CD4-positive, alpha-beta T cell treated with Interleukin-4 for 1 hour (primary cell): ENCODE data around the gene KRTAP17-1.

Experiments used
- DNase-seq, 2 donors: peaks; one replicate each; pipeline ENCODE4 v3.0.0-alpha.2; 2020 to 2022

The KRTAP17-1 gene

GRCh38 chr17:41332239-41332638 is 16.7 kb upstream of the KRTAP17-1 start:
- no peak for DNase-seq

GRCh38 chr17:41331606-41332005 is 16.1 kb upstream of the KRTAP17-1 start:
- no peak for DNase-seq

- no peak for DNase-seq
These were observed 13.9 kb upstream of the KRTAP17-1 start for GRCh38 chr17:41329279-41329948.

- no peak for DNase-seq
These were observed 12.7 kb upstream of the KRTAP17-1 start for GRCh38 chr17:41328207-41328606.

GRCh38 chr17:41327411-41328120 is 12.1 kb upstream of the KRTAP17-1 start:
- DNase-seq, result no peak

GRCh38 chr17:41326173-41327145 is 10.9 kb upstream of the KRTAP17-1 start:
- peak in 1 of 2 donors; percentile 43 for DNase-seq

GRCh38 chr17:41325611-41326010 is 10.1 kb upstream of the KRTAP17-1 start:
- no peak for DNase-seq

- no peak for DNase-seq
These were observed 9.6 kb upstream of the KRTAP17-1 start for GRCh38 chr17:41325126-41325525.

- no peak for DNase-seq
These were observed 8.9 kb upstream of the KRTAP17-1 start for GRCh38 chr17:41324180-41325075.

GRCh38 chr17:41322903-41323895 is 7.7 kb upstream of the KRTAP17-1 start:
- no peak for DNase-seq

GRCh38 chr17:41322094-41322902 is 6.8 kb upstream of the KRTAP17-1 start:
- peak; percentile 28 to 67 for DNase-seq

GRCh38 chr17:41318231-41318630 is 2.7 kb upstream of the KRTAP17-1 start:
- DNase-seq, result no peak

- DNase-seq, result no peak
These were observed 420 bp upstream of the KRTAP17-1 start for GRCh38 chr17:41315814-41316445.

GRCh38 chr17:41311111-41311510 is 4.4 kb downstream of the KRTAP17-1 start:
- no peak for DNase-seq

GRCh38 chr17:41308918-41309359 is 6.6 kb downstream of the KRTAP17-1 start, which contains the start of gene KRTAP16-1:
Gene KRTAP16-1 (minus strand): TSS chr17:41309309. CDS start chr17:41309253, 56 bp downstream.
- peak; percentile 58 to 59 for DNase-seq

- peak; percentile 88 for DNase-seq
These were observed 7.1 kb downstream of the KRTAP17-1 start for GRCh38 chr17:41308251-41308917.

GRCh38 chr17:41307647-41308046 is 7.9 kb downstream of the KRTAP17-1 start:
- no peak for DNase-seq

GRCh38 chr17:41304091-41304490 is 11.4 kb downstream of the KRTAP17-1 start:
- no peak for DNase-seq

GRCh38 chr17:41302981-41303380 is 12.5 kb downstream of the KRTAP17-1 start:
- no peak for DNase-seq
